Measurements from ENCODE around the gene DLST.

GRCh38 chr14:74948228-74949175 is 66.8 kb downstream of the DLST start:
- TF ChIP-seq CTCF (IDR thresholded peaks at IDR 0.05) (no peak), ZFX (IDR thresholded peaks at IDR 0.05; ENCODE audit: borderline replicate concordance) (no peak)
